HG03280 (cell line): ENCODE measurements around the gene METTL26.

Experiments used
- ATAC-seq: cut with Tn5 transposase; IDR thresholded peaks from one replicate; pipeline ENCODE4 v1.9.1; 2021; ENCODE audit warnings: mild to moderate bottlenecking, moderate library complexity; ENCODE audit not compliant: unreplicated experiment

METTL26 gene

DNA sequence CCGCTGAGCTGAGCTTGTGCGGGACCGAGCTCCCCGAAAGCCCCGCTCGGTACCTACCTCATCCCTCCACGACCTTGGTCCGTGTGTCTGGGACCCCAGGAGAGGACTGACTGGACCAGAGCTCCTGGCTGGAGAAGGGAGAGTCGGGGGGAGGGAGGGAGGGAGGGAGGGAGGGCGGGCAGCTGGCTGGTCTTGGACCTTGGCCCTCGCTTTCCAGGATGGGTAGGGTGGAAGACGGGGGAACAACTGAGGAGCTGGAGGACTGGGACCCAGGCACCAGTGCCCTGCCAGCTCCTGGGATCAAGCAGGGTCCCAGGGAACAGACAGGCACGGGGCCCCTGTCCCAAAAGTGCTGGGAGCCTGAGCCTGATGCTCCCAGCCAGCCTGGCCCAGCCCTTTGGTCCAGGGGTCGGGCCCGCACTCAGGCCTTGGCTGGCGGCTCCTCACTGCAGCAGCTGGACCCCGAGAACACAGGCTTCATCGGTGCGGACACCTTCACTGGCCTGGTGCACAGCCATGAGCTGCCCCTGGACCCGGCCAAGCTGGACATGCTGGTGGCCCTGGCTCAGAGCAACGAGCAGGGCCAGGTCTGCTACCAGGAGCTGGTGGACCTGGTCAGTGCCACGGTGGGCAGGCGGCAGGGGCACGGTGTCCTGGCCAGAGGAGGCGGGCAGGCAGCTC, 39.9 kb upstream of the METTL26 start:
- ATAC-seq = no peak

DNA sequence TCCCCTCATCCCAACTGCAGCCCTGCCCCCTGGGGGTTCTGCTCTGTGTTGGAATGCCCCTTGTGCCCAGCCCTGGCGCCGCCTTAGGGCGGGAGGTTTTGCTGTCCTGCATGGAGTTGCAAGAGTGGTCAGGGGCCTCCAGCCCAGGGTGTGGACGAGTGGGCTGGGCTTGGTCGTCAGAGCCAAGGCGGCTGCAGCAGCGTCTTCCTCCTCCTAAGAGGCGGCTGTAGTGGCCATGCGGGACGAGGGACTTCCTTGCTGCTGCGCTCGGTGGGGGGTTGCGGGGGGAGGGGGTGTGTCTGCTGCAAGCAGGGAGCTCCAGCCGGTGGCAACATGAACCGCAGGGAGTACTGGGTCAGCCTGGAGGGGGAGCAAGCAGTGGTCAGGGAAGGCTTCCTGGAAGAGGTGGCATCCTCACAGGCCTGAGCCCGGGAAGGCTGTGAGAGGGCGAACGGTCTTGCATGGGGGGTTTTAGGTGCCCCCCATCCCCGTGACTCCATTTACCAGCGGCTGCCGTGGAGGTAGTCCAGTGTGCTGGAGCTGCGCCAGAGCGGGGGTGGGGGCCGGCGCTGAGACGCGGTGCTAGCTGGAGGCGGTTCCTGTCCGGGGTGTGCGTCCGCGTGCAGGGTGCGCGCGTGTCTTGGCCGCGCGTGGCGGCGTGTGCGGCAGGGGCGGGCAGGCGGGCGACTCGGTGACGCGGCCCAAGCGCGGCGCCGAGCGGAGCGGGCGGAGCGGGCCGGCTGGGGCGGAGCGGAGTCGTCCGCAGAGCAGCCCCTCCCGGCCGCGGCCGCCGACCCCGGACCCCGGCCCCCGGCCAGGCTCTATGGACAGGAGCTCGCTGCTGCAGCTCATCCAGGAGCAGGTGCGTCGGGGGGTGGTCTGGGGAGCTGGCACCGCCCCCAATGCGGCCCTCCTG, 39.1 kb upstream of the METTL26 start, which contains the start of gene RHBDL1:
Gene RHBDL1 (plus strand): TSS at position 704 of the 916 bp plus-strand sequence. CDS start 120 bp downstream, at position 824.
- ATAC-seq = no peak

DNA sequence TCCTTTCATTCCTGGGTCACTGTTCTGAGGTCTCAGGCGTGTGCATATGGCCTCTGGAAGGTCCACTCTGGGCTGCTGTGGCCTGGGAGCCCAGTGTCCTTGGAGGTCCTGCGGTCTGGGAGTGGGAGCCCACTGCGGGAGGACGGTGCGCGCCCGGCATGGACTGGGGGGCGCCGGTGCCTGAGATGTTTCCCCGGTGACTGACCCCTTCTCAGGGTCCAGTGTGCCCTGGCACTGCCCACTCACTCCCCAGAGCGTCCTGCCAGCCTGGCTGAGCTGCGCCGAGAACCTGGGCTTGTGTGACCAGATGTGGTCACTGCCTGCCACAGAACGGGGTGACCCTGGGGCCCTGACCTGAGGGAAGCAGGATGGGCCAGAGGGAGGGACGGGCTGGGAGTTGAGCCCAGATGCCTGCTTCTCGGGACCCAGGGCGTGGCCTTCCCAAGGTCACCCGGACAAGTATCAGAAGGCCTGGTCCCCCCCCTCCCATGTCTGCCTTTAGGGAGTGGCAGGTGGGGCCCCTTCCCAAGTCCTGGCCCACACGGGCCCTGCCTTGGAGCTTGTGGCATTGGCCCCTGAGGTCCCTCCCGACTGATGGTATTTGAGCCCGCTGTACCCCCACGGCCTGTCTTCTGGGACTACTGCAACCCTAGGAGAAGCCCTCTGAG, 38.2 kb upstream of the METTL26 start:
- ATAC-seq = no peak

DNA sequence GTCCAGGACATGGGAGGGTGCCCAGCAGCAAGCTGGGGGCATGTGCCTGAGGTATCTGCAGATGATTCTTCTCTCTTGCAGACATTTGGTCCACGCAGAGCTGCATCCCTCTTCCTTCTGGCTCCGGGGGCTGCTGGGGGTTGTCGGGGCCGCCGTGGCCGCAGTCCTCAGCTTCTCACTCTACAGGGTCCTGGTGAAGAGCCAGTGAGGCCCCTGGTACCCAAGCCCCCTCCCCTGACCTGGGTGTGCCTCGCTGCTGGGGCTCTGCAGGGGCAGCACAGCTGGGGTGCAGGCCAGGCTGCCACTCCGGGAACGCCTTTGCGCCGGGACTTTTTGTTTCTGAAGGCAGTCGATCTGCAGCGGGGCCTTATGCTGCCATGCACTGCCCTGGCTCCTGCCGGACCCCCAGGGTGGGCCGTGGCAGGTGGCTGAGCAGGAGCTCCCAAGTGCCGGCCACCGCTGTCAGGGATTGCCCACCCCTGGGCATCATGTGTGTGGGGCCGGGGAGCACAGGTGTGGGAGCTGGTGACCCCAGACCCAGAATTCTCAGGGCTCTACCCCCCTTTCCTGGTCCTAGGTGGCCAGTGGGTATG, 37.4 kb upstream of the METTL26 start:
- no peak for ATAC-seq

GRCh38 chr16:672851-673250, 36.7 kb upstream of the METTL26 start:
- no peak for ATAC-seq

GRCh38 chr16:672371-672770, 36.3 kb upstream of the METTL26 start:
- no peak for ATAC-seq

DNA sequence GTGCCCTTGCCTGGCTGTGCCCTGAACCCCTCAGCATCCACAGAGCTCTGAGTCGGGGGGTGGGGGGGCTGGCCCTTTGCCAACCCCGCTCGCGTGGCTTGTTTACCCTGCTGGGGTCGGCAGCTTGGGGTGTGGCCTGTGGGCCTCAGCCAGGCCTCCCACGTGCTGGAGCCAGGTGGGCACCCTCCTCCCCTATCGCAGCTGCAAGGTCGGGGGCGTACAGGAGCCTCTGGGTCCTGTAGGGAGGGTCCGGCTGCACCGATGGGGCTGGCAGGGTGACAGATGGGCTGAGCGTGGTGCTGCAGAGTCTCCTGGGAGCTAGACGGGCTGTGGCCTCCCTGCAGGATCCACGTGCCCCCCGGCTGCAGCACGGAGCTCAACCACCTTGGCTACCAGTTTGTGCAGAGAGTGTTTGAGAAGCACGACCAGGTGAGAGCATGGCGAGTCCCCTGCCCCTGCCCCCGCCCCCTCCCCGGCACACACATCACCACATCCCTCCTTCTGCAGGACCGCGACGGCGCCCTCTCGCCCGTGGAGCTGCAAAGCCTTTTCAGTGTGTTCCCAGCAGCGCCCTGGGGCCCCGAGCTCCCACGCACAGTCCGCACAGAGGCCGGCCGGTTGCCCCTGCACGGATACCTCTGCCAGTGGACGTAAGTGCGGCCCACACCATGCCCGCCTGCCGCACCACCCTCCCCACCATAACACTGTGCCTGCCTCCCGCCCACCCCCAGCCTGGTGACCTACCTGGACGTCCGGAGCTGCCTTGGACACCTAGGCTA, 35.4 kb upstream of the METTL26 start:
- ATAC-seq = no peak

- ATAC-seq = no peak
Observed at GRCh38 chr16:670485-671352, 34.6 kb upstream of the METTL26 start.

DNA sequence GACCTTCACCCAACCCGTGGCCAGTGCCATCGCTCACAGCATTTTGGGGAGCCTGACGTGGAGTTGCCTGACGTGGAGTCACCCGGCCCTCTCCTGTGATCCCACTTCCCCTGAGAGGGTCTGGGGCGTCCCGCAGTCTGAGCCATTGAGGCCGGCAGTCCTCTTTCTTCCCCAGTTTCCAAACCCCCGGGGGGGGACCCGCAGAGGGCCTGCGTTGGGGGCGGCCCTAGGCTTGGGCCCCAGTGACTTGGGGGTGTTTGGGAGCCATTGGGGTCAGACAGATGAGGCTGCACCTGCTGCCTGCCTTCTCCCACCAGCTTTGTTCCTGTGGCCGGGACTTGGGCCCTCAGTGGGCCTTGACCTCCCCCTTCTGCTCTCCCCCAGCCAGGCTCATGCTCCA, 33.6 kb upstream of the METTL26 start:
- ATAC-seq = no peak

GRCh38 chr16:668519-669171, 32.5 kb upstream of the METTL26 start:
- ATAC-seq = peak; percentile 6

- ATAC-seq = peak; percentile 82
Observed at GRCh38 chr16:667780-668518, 31.8 kb upstream of the METTL26 start, which contains the start of gene RHOT2. RHOT2 (plus strand) TSS chr16:668132; CDS start chr16:668200, 68 bp downstream.

GRCh38 chr16:667113-667779, 31.1 kb upstream of the METTL26 start:
- ATAC-seq = no peak

DNA sequence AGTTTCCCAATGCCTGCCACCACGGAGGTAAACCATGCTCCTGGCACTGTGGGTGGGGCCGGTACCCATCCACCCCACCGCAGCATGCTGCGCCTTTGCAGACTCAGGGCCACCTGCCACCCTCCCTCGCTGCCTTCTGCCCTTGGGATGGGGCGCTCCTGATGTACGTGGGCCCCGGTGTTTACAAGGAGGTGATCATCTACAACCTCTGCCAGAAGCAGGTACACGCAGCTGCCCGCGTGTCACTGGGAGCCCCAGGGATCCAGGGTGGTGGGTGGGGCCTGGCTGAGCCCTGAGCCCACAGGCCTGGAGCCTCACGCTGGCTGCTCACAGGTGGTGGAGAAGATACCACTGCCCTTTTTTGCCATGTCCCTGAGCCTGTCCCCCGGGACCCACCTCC, 30.5 kb upstream of the METTL26 start:
- ATAC-seq = no peak

- no peak for ATAC-seq
Observed at GRCh38 chr16:662597-662996, 26.5 kb upstream of the METTL26 start.

GRCh38 chr16:662095-662494, 26.0 kb upstream of the METTL26 start:
- no peak for ATAC-seq

DNA sequence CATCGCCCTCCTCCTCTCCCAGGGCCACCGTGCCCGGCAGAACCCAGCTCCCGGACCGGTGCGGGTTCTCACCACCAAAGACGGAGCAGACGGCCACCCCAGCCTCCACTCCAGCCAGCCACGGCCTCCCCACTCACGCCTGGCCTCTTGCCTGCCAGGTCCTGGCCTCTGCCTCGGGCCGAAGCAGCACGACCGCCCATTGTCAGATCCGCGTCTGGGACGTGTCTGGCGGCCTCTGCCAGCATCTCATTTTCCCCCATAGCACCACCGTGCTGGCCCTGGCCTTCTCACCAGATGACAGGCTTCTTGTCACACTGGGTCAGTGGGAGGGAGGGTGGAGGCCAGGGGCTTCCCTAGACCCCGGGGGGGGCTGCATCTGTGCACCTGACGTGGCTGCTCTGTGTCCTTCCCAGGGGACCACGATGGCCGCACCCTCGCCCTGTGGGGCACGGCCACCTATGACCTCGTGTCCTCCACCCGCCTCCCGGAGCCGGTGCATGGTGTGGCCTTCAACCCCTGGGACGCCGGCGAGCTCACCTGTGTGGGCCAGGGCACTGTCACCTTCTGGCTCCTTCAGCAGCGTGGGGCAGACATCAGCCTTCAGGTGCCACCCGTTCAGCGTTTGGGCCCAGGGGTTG, 25.2 kb upstream of the METTL26 start:
- ATAC-seq = no peak
